Activated B cell treated with CpG ODN at 0.5 μM for 24 hours (primary cell): ENCODE data around the gene TDRD10. TPM values are rescaled to one million over a fixed set of nuclear protein-coding genes. Genes with fewer than 3 reads are reported as not detected.
"Not testable (repeated sequence)": the region's sequence is repeated elsewhere in the genome, so short reads cannot be mapped to it uniquely, and the experiment has no call there.

Experiments used
- ATAC-seq: fragments of 200-7000 bp; cut with Tn5 transposase; one replicate; pipeline ENCODE4 v1.10.0; 2021; ENCODE audit warnings: low read depth, mild to moderate bottlenecking, moderate library complexity
- CTCF ChIA-PET: fragments of 350-600 bp; sonication (Branson Sonifier 250); formaldehyde crosslinking; loops from one replicate; lab custom pipeline; 2021; ENCODE audit warnings: antibody characterized with exemption; lab: Charles Lee
- POLR2A ChIA-PET: fragments of 350-600 bp; sonication (Branson Sonifier 250); formaldehyde crosslinking; loops from one replicate; lab custom pipeline; 2021; ENCODE audit warnings: antibody characterized with exemption; lab: Charles Lee
- DNase-seq: peaks from one replicate; pipeline ENCODE4 v3.0.0; 2022
- H3K27ac Mint-ChIP-seq: one replicate; pipeline ENCODE4 v1.8.0; 2020; ENCODE audit warnings: mixed read lengths
- H3K27me3 Mint-ChIP-seq: one replicate; pipeline ENCODE4 v1.8.0; 2021; ENCODE audit warnings: mixed read lengths
- H3K36me3 Mint-ChIP-seq: one replicate; pipeline ENCODE4 v1.8.0; 2021; ENCODE audit warnings: low read depth, mixed read lengths
- H3K4me1 Mint-ChIP-seq: one replicate; pipeline ENCODE4 v1.8.0; 2021; ENCODE audit warnings: mixed read lengths
- H3K4me3 Mint-ChIP-seq: one replicate; pipeline ENCODE4 v1.8.0; 2020; ENCODE audit warnings: mild to moderate bottlenecking, mixed read lengths
- H3K9me3 Mint-ChIP-seq: one replicate; pipeline ENCODE4 v1.8.0; 2020; ENCODE audit warnings: mixed read lengths
- intact Hi-C: fragments of 100-400 bp; cut with micrococcal nuclease; formaldehyde crosslinking; loops from one replicate; pipeline ENCODE4 v1.15.1; 2024
- total RNA-seq: library from RNA; stranded (reverse); gene quantifications from 2 replicates; pipeline ENCODE4 v1.2.3, GENCODE V29; 2022
- TF ChIP-seq, protein P1 (sequence below): fragments of 200-600 bp; IDR thresholded peaks from one replicate; pipeline ENCODE4 v1.8.0; 2022; ENCODE audit warnings: antibody characterized with exemption, mild to moderate bottlenecking

TDRD10 gene
- total RNA-seq, 1 donor from 2014 or later = not detected

DNA sequence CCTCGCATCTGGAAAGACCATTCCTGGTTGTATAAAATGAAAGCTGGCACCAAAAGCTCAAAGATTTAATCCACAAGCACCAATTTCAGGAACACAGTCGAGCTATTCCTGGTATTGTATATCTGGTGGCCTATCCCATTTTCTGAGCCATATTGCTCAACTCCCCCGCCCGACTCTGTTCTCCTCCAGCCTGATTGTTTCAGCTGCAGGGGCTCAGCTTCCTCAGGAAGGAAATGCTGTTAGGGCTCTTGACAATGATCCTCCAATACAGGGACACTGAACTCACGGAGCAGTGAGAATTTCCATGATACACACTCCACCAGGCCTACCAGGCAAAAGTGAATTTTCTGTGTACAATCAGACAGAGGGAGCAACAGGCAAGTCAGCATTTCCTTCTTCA lies 16.9 kb upstream of the TDRD10 start:
- no peak overlapping the region for H3K4me3 Mint-ChIP-seq
- no peak overlapping the region for H3K27ac Mint-ChIP-seq
- CTCF ChIA-PET = no interaction called here
- no peaks in the 10 kb centered on the region for H3K9me3 Mint-ChIP-seq
- H3K27me3 Mint-ChIP-seq = peaks cover 3% of the 10 kb centered on the region
- ATAC-seq (no peak), DNase-seq (no peak)
- POLR2A ChIA-PET = no interaction called here
- peaks cover 3% of the 10 kb centered on the region for H3K4me1 Mint-ChIP-seq
- H3K36me3 Mint-ChIP-seq = no peaks in the 10 kb centered on the region
- intact Hi-C loops = no loop called here
- TF ChIP-seq, protein P1, sequence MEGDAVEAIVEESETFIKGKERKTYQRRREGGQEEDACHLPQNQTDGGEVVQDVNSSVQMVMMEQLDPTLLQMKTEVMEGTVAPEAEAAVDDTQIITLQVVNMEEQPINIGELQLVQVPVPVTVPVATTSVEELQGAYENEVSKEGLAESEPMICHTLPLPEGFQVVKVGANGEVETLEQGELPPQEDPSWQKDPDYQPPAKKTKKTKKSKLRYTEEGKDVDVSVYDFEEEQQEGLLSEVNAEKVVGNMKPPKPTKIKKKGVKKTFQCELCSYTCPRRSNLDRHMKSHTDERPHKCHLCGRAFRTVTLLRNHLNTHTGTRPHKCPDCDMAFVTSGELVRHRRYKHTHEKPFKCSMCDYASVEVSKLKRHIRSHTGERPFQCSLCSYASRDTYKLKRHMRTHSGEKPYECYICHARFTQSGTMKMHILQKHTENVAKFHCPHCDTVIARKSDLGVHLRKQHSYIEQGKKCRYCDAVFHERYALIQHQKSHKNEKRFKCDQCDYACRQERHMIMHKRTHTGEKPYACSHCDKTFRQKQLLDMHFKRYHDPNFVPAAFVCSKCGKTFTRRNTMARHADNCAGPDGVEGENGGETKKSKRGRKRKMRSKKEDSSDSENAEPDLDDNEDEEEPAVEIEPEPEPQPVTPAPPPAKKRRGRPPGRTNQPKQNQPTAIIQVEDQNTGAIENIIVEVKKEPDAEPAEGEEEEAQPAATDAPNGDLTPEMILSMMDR = no peak

GRCh38 chr1:154485910-154486496 lies 16.0 kb upstream of the TDRD10 start:
- no peak for ATAC-seq
- Mint-ChIP-seq H3K27ac (no peak overlapping the region), H3K36me3 (no peaks in the 10 kb centered on the region), H3K4me3 (no peak overlapping the region), H3K27me3 (peaks cover 3% of the 10 kb centered on the region), H3K9me3 (no peaks in the 10 kb centered on the region), H3K4me1 (peaks cover 12% of the 10 kb centered on the region)
- CTCF ChIA-PET = no interaction called here
- TF ChIP-seq, protein P1 = no peak
- DNase-seq = no peak
- POLR2A ChIA-PET = no interaction called here
- intact Hi-C loops = no loop called here

DNA sequence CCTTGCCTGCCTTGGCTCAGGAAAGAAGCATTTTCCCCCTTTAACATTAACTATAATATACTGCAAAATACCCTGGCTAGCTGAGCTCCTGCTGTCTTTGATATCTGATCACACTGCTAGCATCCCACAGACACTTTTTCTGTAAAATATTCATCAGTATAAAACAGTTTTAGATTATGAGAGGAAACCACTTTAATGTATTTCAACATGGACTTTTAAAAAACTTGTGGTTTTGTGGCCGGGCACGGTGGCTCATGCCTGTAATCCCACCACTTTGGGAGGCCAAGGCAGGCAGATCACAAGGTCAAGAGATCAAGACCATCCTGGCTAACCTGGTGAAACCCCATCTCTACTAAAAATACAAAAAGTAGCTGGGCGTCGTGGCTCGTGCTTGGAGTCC lies 15.3 kb upstream of the TDRD10 start:
- H3K27me3 Mint-ChIP-seq, ATAC-seq, intact Hi-C loops, H3K27ac Mint-ChIP-seq, H3K4me3 Mint-ChIP-seq, H3K36me3 Mint-ChIP-seq, POLR2A ChIA-PET, DNase-seq, H3K9me3 Mint-ChIP-seq: not testable (repeated sequence)
- H3K4me1 Mint-ChIP-seq = peaks cover 19% of the 10 kb centered on the region
- CTCF ChIA-PET = interaction anchor here (0.9 kb wide), 1 partner anchor 60 kb away, joined by 3 read pairs; no protein-coding TSS in a partner anchor

GRCh38 chr1:154488922-154489321 lies 13.1 kb upstream of the TDRD10 start:
- H3K9me3 Mint-ChIP-seq = no peaks in the 10 kb centered on the region
- peaks cover 3% of the 10 kb centered on the region for H3K27me3 Mint-ChIP-seq
- H3K27ac Mint-ChIP-seq = no peak overlapping the region
- DNase-seq = no peak
- peaks cover 41% of the 10 kb centered on the region for H3K4me1 Mint-ChIP-seq
- ATAC-seq = no peak
- no peak overlapping the region for H3K4me3 Mint-ChIP-seq
- ChIA-PET POLR2A (no interaction called here), CTCF (no interaction called here)
- intact Hi-C loops = no loop called here
- H3K36me3 Mint-ChIP-seq = no peaks in the 10 kb centered on the region
- TF ChIP-seq, protein P1 = no peak

DNA sequence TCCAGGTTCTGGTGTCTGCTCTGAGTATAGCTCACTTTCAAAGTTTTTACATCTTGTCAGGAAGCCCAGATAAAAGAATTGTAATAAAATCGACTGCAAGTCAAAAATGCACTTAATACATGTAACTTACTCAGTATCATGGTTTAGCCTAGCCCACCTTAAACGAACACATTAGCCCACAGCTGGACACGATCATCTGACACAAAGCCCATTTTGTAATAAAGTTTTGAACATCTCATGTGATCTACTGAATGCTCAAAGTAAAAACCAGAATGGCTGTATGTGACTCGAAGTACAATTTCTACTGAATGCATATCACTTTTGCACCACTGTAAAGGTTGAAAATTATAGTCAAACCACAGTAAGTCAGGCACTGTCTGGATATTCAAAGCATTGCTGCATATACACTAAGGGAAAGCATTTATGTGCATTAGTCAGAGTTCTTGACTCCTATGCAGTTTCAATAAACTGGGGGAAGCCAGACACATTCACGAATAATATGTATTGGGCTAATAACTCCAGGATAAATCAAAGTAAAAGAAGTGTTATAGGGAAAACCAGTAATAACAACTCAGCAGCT lies 12.2 kb upstream of the TDRD10 start:
- intact Hi-C loops = no loop called here

More for the DNA sequence above, 12.2 kb upstream of the TDRD10 start:
- CTCF ChIA-PET = interaction anchor here (0.6 to 1.3 kb wide), 3 partner anchors 9 to 495 kb away, joined by 3 to 5 read pairs (median 3); no protein-coding TSS in a partner anchor
- Mint-ChIP-seq H3K27me3 (peaks cover 3% of the 10 kb centered on the region), H3K4me3 (no peak overlapping the region), H3K27ac (no peak overlapping the region), H3K36me3 (no peaks in the 10 kb centered on the region), H3K9me3 (no peaks in the 10 kb centered on the region), H3K4me1 (peaks cover 42% of the 10 kb centered on the region)
- DNase-seq = no peak
- ATAC-seq = no peak
- POLR2A ChIA-PET = no interaction called here
- TF ChIP-seq, protein P1 = no peak
